ENCODE data around the gene TMEM43.

Gene TMEM43

DNA sequence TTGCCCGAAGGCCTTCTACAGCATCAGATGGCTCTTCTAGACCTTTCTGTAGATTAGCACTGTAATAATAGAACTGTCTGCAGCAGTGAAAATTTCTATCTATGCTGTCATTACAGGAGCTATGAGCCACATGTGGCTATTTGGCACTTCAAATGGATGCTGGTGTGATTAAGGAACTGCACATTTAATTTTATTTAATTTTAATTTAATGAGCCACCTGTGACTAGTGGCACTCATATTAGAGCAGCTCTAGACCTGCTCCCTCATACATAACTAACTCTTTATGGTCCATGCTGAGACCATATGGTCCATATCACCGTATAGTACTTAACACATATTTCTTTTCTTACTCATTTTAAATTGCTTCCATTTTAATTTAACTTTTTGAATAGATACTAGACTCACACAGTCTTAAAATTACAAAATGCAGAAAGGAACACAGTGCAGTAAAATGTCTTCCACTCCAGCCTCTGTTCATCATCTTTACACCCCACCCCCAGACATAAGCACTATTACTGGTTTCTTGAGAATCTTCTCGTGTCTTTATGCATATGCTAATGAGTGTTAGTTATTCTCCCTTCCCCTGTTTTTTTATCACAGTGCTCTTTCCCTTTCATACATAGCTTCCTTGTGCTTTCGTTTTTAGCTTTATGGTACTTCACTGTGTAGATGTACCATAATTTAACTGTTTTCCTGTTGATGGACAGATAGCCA, 63.3 kb downstream of the TMEM43 start:
- DNase-seq: no peak
- in situ Hi-C loops (cut with HindIII; ENCODE audit: low pct_ligation_motif_present, low pct_unique_long_range_greater_than_20kb, low sequenced_read_pairs): no loop called here

All from ACHN (cell line).